SK-N-SH treated with all-trans-retinoic acid at 6 μM for 48 hours (cell line): ENCODE data around the gene THRAP3.

Experiments used
- ATAC-seq: fragments of 200-7000 bp; cut with Tn5 transposase; 3 replicates; pipeline ENCODE4 v1.9.1; 2020; ENCODE audit warnings: mild to moderate bottlenecking, moderate library complexity
- ARNTL ChIP-seq: fragments of 450-650 bp; formaldehyde crosslinking; IDR thresholded peaks from 2 replicates; pipeline ENCODE4 v1.5.0; 2020; ENCODE audit warnings: low read depth, mild to moderate bottlenecking, moderate library complexity, borderline replicate concordance
- BACH2 ChIP-seq: fragments of 250-450 bp; sonication (Bioruptor Pico); IDR thresholded peaks from 2 replicates; pipeline ENCODE4 v1.9.0; 2021; ENCODE audit warnings: mild to moderate bottlenecking, borderline replicate concordance
- CSDC2 ChIP-seq: fragments of 250-450 bp; sonication (Bioruptor Pico); IDR thresholded peaks from 2 replicates; pipeline ENCODE4 v1.5.0; 2020; ENCODE audit warnings: mild to moderate bottlenecking, moderate library complexity
- CSRNP3 ChIP-seq: fragments of 250-450 bp; sonication (Bioruptor Pico); IDR thresholded peaks from 2 replicates; pipeline ENCODE4 v1.5.1; 2021; ENCODE audit warnings: mild to moderate bottlenecking, moderate library complexity
- ESRRG ChIP-seq: fragments of 250-450 bp; sonication (Bioruptor Pico); IDR thresholded peaks from 2 replicates; pipeline ENCODE4 v1.6.1; 2021; ENCODE audit warnings: mild to moderate bottlenecking
- GLIS3 ChIP-seq: fragments of 250-450 bp; sonication (Bioruptor Pico); IDR thresholded peaks from 2 replicates; pipeline ENCODE4 v1.5.0; 2020; ENCODE audit warnings: mild to moderate bottlenecking, moderate library complexity
- ISL1 ChIP-seq: fragments of 250-450 bp; sonication (Bioruptor Pico); IDR thresholded peaks from 2 replicates; pipeline ENCODE4 v2.1.2; 2022; ENCODE audit warnings: mild to moderate bottlenecking, moderate library complexity
- OSR1 ChIP-seq: fragments of 250-450 bp; sonication (Bioruptor Pico); IDR thresholded peaks from 2 replicates; pipeline ENCODE4 v1.8.0; 2022; ENCODE audit warnings: moderate library complexity, mild to moderate bottlenecking, inconsistent platforms
- POU6F1 ChIP-seq: fragments of 250-450 bp; sonication (Bioruptor Pico); IDR thresholded peaks from 2 replicates; pipeline ENCODE4 v1.8.0; 2021; ENCODE audit warnings: low read depth, mild to moderate bottlenecking, moderate library complexity, borderline replicate concordance
- PPARA ChIP-seq: fragments of 250-450 bp; sonication (Bioruptor Pico); IDR thresholded peaks from 2 replicates; pipeline ENCODE4 v1.5.0; 2020; ENCODE audit warnings: mild to moderate bottlenecking, borderline replicate concordance
- RARB ChIP-seq: fragments of 250-450 bp; sonication (Bioruptor Pico); IDR thresholded peaks from 2 replicates; pipeline ENCODE4 v1.8.0; 2021; ENCODE audit warnings: mild to moderate bottlenecking, moderate library complexity
- SNAI2 ChIP-seq: fragments of 250-450 bp; sonication (Bioruptor Pico); IDR thresholded peaks from 2 replicates; pipeline ENCODE4 v1.5.0; 2020; ENCODE audit warnings: mild to moderate bottlenecking, moderate library complexity
- TCF4 ChIP-seq: fragments of 250-450 bp; sonication (Bioruptor Pico); IDR thresholded peaks from 2 replicates; pipeline ENCODE4 v1.8.0; 2021; ENCODE audit warnings: mild to moderate bottlenecking, moderate library complexity, borderline replicate concordance
- TOX ChIP-seq: fragments of 250-450 bp; sonication (Bioruptor Pico); IDR thresholded peaks from 2 replicates; pipeline ENCODE4 v1.8.0; 2021; ENCODE audit warnings: mild to moderate bottlenecking, moderate library complexity, borderline replicate concordance
- ZC3H10 ChIP-seq: fragments of 250-450 bp; sonication (Bioruptor Pico); IDR thresholded peaks from 2 replicates; pipeline ENCODE4 v1.5.1; 2021; ENCODE audit warnings: mild to moderate bottlenecking, moderate library complexity
- ZFP3 ChIP-seq: fragments of 250-450 bp; sonication (Bioruptor Pico); IDR thresholded peaks from 2 replicates; pipeline ENCODE4 v1.5.0; 2020; ENCODE audit warnings: mild to moderate bottlenecking, moderate library complexity
- ZFP30 ChIP-seq: fragments of 450-650 bp; formaldehyde crosslinking; IDR thresholded peaks from 2 replicates; pipeline ENCODE4 v1.5.0; 2022; ENCODE audit warnings: mild to moderate bottlenecking, moderate library complexity
- ZNF565 ChIP-seq: fragments of 450-650 bp; formaldehyde crosslinking; conservative IDR thresholded peaks from 2 replicates; pipeline ENCODE4 v1.5.0; 2020; ENCODE audit warnings: low read depth, mild to moderate bottlenecking, moderate library complexity
- ZNF70 ChIP-seq: fragments of 450-650 bp; formaldehyde crosslinking; IDR thresholded peaks from 2 replicates; pipeline ENCODE4 v1.5.0; 2020; ENCODE audit warnings: mild to moderate bottlenecking, moderate library complexity
- TF ChIP-seq, protein P1 (sequence below): fragments of 250-450 bp; sonication (Bioruptor Pico); IDR thresholded peaks from 2 replicates; pipeline ENCODE4 v1.5.1; 2020; ENCODE audit warnings: low read depth, mild to moderate bottlenecking, moderate library complexity
- TF ChIP-seq, protein P2 (sequence below): fragments of 250-450 bp; sonication (Bioruptor Pico); IDR thresholded peaks from 2 replicates; pipeline ENCODE4 v1.8.0; 2020; ENCODE audit warnings: mild to moderate bottlenecking, moderate library complexity, borderline replicate concordance

Gene THRAP3

GRCh38 chr1:36345353-36345752 is 121.1 kb downstream of the THRAP3 start:
- ATAC-seq, result no peak
- TF ChIP-seq CSRNP3 (CRISPR knock-in tag), result no peak
- no peak for TF ChIP-seq ARNTL (CRISPR knock-in tag)
- TF ChIP-seq, protein P1, sequence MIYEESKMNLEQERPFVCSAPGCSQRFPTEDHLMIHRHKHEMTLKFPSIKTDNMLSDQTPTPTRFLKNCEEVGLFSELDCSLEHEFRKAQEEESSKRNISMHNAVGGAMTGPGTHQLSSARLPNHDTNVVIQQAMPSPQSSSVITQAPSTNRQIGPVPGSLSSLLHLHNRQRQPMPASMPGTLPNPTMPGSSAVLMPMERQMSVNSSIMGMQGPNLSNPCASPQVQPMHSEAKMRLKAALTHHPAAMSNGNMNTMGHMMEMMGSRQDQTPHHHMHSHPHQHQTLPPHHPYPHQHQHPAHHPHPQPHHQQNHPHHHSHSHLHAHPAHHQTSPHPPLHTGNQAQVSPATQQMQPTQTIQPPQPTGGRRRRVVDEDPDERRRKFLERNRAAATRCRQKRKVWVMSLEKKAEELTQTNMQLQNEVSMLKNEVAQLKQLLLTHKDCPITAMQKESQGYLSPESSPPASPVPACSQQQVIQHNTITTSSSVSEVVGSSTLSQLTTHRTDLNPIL (CRISPR knock-in tag), result no peak
- no peak for TF ChIP-seq ISL1 (CRISPR knock-in tag)
- no peak for TF ChIP-seq ZFP30 (CRISPR knock-in tag)
- no peak for TF ChIP-seq RARB
- TF ChIP-seq ESRRG (CRISPR knock-in tag), result no peak
- TF ChIP-seq SNAI2 (CRISPR knock-in tag), result no peak
- TF ChIP-seq, protein P2, sequence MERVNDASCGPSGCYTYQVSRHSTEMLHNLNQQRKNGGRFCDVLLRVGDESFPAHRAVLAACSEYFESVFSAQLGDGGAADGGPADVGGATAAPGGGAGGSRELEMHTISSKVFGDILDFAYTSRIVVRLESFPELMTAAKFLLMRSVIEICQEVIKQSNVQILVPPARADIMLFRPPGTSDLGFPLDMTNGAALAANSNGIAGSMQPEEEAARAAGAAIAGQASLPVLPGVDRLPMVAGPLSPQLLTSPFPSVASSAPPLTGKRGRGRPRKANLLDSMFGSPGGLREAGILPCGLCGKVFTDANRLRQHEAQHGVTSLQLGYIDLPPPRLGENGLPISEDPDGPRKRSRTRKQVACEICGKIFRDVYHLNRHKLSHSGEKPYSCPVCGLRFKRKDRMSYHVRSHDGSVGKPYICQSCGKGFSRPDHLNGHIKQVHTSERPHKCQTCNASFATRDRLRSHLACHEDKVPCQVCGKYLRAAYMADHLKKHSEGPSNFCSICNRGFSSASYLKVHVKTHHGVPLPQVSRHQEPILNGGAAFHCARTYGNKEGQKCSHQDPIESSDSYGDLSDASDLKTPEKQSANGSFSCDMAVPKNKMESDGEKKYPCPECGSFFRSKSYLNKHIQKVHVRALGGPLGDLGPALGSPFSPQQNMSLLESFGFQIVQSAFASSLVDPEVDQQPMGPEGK, result no peak
- TF ChIP-seq POU6F1, result no peak

DNA sequence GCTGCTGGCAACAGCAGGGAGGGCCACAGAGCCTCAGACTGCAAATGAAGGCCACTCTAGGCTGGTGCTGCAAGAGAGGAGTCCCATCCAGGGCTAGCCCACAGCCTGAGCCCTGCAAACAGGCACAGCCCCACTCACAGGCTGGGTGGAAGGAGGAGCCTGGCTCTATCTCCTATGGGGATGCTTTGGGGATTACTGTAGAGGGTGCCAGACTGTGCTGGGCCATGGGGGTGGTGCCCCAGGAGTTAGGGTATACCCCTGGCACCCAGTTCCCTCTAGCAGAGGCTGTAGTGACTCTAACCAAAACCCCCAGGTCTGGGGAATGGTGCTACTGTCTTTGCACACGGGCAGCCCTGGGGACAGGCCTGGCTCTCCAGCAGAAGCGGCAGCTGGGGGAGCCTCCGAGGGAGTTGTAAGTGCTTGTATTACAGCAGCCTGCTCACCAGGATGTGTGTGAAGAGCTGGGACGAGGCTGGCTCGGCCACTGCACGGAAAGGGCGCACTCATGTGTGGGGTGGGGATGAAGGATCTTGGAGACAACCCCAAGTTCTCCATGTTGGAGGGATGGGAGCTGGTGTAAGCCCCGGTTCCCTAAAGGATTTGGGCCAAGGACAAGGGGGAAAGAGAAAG is 122.6 kb downstream of the THRAP3 start:
- ATAC-seq, result no peak
- TF ChIP-seq, protein P2, result no peak
- TF ChIP-seq ZC3H10 (CRISPR knock-in tag), result no peak
- TF ChIP-seq ESRRG (CRISPR knock-in tag), result no peak
- TF ChIP-seq POU6F1, result no peak
- TF ChIP-seq ZFP30 (CRISPR knock-in tag), result no peak
- TF ChIP-seq PPARA, result no peak

GRCh38 chr1:36349241-36349671 is 125.0 kb downstream of the THRAP3 start:
- no peak for ATAC-seq
- TF ChIP-seq PPARA (no peak), BACH2 (CRISPR knock-in tag) (no peak), CSDC2 (no peak), ZC3H10 (CRISPR knock-in tag) (no peak), ZFP30 (CRISPR knock-in tag) (no peak), ZFP3 (CRISPR knock-in tag) (no peak), TOX (CRISPR knock-in tag) (no peak), RARB (no peak), ESRRG (CRISPR knock-in tag) (no peak), OSR1 (no peak), SNAI2 (CRISPR knock-in tag) (no peak), ZNF70 (CRISPR knock-in tag) (no peak)

DNA sequence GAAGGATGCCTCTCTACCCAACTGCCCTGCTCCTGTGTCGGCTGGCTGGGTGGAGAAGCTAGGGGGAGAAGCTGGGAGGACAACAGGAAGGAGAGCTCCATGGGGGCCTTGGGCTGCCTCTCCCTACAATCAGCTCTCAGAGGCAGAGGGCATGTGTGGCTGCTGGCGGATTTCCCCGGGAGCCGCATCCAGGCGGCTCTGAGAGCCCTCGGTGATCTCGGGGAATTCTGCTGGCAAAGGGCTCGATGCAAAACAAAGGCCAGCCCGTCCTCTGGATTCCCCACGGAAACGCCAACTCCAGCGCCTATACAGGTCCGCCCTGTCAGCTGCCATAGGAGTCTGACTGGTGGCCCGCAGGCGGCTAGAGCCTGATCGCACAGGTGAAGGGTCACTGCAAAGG is 125.6 kb downstream of the THRAP3 start:
- ATAC-seq, result no peak
- TF ChIP-seq ZNF565 (CRISPR knock-in tag), result no peak
- TF ChIP-seq CSDC2, result no peak
- TF ChIP-seq ZFP3 (CRISPR knock-in tag), result no peak
- TF ChIP-seq CSRNP3 (CRISPR knock-in tag), result no peak
- TF ChIP-seq GLIS3, result no peak
- TF ChIP-seq PPARA, result no peak
- TF ChIP-seq ARNTL (CRISPR knock-in tag), result no peak
- TF ChIP-seq, protein P2, result no peak
- TF ChIP-seq ESRRG (CRISPR knock-in tag), result no peak
- no peak for TF ChIP-seq ZNF70 (CRISPR knock-in tag)
- TF ChIP-seq TCF4 (CRISPR knock-in tag), result no peak
- no peak for TF ChIP-seq ZFP30 (CRISPR knock-in tag)
- TF ChIP-seq BACH2 (CRISPR knock-in tag), result no peak
